Muscle of arm (tissue), 12 donors: ENCODE data around the gene PDP2. TPM values are rescaled to one million over a fixed set of nuclear protein-coding genes. Genes with fewer than 3 reads are reported as not detected.
"Not testable (repeated sequence)": the region's sequence is repeated elsewhere in the genome, so short reads cannot be mapped to it uniquely, and the experiment has no call there.

Source experiments
- DNase-seq: peaks from one replicate; pipeline ENCODE4 v3.0.0-alpha.2; 2013
- polyA plus RNA-seq, 12 donors: library from polyadenylated mRNA; unstranded; fragments of 120-200 nt; gene quantifications; one replicate each; pipeline ENCODE4 v1.2.1, GENCODE V29; 2013; ENCODE audit not compliant: insufficient read length in 12 of 12

The PDP2 gene
- polyA plus RNA-seq, 12 donors, result 2.2 to 8.6 (median 2.9) TPM; not detected in 1

DNA sequence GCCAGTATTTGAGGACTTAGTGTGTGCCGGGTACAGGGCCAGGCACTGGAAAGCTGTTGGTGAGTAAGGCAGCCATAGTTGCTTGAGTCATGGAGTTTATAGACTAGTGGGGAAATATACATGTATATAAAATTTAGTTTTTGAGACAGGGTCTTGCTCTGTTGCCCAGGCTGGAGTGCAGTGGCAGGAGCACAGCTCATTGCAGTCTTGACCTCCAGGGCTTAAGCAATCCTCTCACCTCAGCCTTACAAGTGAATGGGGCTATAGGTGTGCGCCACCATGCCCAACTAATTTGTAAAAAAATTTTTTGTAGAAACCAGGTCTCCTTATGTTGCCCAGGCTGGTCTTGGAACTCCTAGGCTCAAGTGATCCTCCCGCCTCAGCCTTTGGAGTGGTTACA is 2.4 kb downstream of the PDP2 start:
- DNase-seq, result no peak

DNA sequence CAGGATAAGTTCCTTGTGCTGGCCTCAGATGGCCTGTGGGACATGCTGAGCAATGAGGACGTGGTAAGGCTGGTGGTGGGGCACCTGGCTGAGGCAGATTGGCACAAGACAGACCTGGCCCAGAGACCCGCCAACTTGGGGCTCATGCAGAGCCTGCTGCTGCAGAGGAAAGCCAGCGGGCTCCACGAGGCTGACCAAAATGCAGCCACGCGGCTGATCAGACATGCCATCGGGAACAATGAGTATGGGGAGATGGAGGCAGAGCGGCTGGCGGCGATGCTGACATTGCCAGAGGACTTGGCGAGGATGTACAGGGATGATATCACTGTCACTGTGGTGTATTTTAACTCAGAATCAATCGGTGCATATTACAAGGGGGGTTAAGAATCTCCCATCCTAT is 5.2 kb downstream of the PDP2 start:
- no peak for DNase-seq

DNA sequence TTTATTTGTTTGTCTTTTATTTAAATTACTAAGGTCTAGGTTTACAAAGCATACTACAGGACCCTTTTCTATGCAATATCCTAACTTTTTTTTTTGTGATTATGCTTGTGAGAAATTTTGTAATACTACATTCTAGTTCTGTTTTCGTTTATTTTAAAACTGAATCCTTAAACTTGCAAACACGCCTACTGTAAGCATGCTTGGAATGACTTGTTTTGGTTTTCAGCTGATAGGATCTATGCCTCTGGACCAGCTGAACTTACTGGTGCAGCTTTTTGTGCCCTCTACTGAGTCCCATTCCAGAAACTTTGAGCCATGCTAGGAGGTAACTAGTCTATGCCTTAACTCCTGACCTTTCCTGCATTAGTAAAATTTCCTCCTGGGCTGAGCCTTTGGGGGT is 6.0 kb downstream of the PDP2 start:
- DNase-seq, result no peak

DNA sequence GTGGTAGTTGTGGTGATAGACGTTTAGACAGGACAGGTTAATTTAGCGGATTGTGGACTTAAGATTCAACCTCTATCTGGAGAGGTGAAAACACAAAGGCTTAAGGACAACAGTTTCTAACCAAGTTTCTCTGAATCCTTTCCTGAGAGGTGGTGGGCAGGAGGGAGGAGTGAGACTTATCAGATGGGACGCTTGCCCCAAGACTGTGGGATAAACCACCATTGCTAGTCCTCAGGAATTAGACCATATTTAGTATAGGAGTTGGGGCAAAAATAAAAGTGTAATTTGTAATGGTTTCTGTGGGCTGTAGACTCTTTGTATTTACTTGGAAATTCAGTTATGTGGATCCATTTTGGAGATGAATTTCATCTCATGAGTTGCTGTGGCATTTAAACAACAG is 6.6 kb downstream of the PDP2 start:
- no peak for DNase-seq

DNA sequence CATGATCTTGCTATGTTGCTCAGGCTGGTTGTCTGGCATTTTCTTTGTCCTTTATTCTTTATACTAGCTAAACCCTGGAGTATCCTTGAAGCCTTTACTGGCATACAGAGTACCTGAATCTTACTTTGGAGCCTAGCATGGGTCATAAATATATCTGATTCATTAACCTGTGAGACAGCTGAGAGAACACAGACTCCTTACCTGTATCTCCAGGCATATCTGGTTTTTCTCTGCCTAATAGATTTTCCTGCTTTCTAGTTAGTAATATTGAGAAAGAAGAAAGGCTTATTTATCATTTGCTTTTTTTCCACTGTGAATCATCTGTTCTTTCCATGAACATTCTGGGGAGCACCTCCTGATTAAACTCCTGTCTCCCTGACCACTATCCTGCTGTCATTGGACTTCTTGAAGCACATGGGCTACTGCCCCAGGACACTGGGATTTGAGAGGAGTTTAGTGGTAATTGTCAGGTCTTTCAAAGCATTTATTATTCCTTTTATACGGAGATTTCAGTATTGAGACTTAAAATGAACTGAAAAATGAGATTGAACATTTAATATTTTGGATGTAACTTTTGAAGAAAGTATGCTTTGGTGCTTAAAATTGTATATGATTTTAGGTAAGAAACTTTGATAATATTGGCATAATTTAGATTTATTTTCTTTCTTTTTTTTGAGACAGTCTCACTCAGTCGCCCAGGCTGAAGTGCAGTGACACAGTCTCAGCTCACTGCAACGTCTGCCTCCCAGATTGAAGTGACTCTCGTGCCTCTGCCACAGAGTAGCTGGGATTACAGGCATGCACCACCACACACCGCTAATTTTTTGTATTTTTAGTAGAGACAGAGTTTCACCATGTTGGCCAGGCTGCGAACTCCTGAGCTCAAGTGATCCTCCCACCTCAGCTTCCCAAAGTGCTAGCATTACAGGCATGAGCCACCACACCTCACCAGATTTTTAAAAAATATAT is 8.6 kb downstream of the PDP2 start:
- no peak for DNase-seq

DNA sequence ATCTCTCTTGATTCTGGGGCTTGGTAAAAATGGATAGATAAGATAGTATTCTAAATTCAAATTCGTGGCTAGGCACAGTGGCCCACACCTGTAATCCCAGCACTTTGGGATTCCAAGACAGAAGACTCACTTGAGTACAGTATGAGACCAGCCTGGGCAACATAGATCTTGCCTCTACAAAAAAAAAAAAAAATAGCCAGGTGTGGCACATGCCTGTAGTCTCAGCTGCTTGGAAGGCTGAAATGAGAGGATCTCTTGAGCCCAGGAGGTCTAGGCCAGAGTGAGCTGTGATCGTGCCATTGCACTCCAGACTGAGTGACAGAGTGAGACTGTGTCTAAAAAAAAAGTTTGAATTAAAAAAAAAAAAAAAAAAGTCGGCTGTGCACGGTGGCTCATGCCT is 9.3 kb downstream of the PDP2 start:
- DNase-seq, result no peak

DNA sequence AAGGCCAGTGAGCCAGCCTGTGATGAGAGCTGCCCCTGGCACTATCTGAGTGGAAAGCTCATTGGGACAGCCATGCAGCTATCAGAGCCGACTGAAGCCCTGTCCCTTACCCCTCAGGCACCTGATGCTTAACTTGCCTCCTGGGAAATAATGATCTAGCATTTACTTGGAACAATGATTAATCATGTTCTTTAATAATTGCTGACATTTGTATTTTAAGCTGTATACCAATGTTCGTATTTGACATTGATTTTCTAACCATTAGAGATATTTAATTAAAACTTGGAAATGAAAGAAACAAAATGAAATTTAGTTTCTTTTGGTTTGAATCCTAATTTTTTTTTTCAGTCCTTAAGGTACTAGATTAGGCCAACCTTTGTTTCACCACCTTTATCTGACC is 10.5 kb downstream of the PDP2 start:
- no peak for DNase-seq

DNA sequence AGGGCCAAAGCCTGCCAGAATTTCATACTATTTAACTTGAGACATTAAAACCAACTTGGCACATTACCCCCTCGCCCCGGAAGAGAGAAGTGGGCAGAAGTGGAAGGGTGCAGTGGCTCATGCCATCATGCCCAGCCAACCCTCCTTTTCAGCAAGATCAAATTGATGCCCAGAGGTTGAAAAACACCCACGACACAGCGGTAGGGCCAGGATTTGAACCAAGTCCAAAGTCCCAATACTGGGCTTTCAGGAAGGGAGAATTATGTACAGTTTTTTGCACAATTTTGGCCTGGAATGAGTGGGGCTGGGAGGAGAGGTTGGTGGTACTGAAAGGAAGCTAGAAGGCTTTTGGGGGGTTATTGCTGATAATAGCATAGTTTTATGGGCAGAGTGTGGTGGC is 11.0 kb downstream of the PDP2 start:
- no peak for DNase-seq

DNA sequence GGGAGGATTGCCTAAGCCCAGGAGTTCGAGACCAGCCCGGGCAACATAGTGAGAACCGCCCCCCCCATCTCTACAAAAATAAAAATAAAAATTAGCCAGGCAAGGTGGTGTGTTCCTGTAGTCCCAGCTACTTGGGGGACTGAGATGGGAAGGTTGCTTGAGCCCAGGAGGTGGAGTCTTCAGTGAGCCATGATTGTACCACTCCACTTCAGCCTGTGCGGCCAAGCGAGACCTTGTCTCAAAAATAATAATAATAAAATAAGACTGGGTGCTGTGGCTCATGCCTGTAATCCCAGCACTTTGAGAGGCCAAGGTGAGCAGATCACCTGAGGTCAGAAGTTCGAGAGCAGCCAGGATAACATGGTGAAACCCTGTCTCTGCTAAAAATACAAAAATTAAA is 11.5 kb downstream of the PDP2 start:
- DNase-seq, result no peak

DNA sequence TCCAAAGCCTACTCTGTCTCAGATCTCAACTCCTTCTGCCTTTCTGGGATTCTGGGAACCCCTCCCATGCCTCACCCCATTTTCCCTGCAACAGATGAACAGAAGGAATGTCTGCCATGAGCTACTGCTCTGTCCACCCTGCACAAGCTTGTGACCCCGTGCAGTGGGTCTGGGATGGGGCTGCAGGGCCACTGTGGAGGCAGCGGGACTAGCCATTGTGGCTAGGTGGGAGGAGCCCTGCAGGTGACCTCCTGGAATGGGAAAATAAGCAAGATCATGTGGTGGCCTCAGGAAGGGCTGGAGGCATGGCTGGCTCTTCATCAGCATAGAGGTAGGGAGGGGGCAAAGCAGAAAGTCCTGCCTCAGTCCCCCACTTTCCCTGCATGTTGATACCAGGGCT is 13.7 kb downstream of the PDP2 start:
- no peak for DNase-seq

DNA sequence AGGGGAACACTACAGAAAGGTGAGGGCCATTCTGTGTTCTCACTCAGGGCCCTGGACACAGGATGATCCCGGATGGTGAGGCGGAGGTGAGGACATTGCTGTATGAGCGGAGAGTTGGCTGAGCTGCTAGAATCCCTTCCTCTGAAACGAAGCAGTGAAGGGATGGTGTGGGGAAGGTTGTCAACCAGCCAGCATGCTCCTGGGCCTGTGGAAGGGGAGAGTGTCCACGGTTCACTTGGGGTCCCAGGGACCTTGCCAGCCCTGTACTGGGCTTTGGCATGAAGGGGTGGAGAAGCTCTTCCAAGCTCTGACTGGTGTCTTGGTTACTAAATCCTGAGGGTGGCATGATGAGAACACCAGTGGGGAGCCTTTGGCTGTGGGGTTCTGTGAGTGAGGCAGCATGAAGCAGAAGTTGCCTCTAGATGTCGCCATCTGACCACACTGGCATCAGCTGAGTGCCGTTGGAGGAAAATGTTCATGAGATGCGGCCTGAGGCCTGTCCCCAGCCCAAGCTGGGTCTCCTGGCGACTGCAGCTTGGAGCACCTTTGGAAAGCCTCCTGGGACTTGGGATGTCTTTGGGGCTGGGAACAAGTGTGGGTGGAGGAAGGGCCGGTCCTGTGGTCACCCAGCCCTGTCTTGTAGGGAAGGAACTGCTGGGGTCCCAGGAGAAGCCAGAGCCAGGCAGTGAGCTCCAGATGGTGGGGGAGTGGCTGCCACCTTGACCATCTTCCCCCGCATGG is 14.8 kb downstream of the PDP2 start:
- peak; percentile 76 for DNase-seq

DNA sequence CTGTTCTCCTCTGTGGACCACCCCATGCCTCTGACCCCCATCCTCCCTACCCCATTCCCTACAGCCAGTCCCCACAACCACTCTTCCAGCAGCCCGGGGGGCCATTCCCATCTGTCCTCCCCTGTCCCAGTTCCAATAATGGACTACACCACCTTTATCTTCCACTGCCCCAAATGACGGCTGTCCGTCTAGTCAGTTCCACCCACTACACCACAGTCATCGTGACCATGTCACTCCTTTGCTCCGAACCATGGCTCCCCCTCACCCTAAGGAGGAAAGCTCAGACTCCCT is 15.3 kb downstream of the PDP2 start:
- no peak for DNase-seq

DNA sequence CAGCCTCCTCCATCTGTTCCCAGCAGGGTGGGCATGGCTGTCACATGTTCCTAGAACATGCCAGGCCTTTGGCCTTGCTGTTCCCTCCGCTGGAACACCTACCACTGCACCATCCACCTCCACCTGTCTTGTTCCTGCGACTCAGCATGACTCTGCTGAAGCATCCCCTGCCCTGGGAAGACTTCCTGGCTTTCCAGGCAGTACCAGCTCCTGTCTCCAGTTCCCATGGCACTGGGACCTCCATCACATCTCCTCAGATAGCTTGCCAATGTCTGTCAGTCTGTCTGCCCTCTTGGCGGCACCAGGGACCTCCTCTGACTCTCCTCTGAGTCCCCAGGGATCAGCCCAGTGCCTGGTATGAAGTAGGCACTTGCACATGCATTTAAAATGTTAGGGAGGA is 15.7 kb downstream of the PDP2 start:
- no peak for DNase-seq

DNA sequence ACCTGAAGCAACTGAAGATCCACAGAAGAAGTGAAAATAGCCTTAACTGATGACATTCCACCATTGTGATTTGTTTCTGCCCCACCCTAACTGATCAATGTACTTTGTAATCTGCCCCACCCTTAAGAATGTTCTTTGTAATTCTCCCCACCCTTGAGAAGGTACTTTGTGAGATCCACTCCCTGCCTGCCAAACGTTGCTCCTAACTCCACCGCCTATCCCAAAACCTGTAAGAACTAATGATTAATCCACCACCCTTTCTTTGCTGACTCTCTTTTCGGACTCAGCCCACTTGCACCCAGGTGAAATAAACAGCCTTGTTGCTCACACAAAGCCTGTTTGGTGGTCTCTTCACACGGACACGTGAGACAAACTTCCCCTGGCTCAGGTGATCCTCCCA is 16.4 kb downstream of the PDP2 start:
- DNase-seq, result not testable (repeated sequence)

DNA sequence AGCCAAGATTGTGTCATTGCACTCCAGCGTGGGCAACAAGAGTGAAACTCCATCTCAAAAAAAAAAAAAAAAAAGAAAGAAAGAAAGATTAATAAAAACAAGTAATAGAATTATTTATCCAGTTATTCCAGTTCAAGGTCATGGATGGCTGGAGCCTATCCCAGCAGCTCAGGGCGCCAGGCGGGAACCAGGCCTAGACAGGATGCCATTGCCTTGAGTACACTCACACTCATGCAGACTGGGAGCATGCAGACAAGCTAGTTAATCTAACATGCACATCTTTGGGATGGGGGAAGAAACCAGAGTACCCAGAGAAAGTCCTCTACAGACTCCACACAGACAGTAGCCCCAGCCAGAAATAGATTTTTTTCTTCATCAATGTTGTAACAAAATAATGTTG is 17.9 kb downstream of the PDP2 start:
- no peak for DNase-seq

DNA sequence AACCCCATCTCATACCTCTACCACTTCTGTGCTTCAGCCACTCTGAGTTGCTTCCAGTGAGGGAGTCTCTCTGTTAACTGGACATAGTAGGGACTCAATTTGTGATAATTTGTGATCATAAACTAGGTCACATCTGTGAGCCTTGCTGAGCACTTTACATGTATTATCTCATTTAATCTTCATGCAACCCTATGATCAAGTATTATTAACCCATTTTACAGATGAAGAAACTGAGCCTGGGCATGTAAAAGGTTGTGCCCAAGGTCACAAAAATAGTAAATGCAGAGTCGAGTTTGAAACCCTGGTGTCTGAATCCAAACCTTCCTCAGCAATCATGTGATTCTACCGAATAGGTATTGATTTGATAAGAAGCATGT is 18.6 kb downstream of the PDP2 start:
- DNase-seq, result no peak

DNA sequence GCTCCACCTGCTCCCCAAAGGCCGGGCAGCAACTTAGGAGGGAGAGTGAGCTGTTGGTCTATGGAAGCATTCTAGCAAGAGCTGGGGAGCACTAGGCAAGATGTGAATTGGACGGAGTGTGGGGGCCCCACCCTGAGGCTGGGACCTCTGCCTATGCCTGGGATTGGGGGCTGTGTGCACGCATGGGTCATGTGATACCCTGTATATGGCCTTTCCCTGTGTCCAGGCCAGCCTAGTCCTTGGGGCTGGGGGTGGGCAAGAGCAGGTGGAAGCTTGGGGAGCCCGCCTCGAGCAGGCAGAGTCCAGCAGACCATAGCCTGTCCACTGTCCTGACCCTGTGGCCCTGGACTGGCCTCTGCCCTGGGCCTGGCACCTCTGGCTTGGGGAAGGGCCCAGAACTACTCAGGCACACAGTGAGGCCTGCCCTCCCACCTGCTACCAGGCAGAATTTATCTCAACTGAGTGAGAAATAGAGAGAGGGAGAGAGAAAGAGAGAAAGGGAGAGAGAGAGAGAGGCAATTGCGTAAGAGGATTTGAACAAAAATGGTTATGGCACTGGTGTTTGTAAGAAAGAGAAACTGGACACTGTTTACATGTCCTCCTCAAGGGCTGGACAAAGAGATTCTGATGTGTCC is 19.1 kb downstream of the PDP2 start:
- no peak for DNase-seq

DNA sequence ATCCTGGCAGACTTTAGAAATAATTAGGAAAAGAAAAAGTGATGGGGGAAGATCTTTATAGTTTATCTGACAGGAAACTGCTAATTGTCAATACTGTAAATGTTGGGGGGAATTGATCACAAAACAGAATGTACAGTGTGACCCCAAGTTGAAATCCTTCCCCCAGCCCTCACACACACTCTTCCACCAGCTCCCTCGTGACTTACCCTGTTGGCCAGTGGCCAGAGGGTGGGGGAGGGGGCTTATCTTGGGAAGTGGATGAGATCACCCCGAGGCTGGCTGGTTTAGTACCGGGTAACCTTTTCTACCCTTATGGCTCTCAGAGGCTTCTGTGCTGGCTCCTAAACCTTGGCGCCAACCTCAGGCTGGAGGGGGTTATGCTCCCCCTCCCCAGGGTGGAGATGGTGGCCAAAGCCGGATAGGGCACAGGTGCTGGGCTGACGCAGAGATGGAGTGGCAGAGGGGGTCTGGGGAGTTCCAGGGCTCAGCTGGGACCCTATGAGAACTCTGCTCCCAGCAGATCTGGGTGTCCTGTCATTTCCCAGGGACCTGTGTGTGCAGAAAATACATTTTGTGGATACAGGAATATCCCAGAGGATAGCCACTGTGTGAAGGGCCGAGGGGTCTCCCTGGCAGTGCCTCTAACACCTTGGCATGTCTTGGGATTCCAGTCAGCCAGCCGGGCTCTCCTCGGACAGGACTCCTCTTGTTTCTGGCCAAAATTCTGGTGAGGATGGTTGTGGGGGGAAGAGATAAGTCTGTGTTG is 19.8 kb downstream of the PDP2 start:
- no peak for DNase-seq

DNA sequence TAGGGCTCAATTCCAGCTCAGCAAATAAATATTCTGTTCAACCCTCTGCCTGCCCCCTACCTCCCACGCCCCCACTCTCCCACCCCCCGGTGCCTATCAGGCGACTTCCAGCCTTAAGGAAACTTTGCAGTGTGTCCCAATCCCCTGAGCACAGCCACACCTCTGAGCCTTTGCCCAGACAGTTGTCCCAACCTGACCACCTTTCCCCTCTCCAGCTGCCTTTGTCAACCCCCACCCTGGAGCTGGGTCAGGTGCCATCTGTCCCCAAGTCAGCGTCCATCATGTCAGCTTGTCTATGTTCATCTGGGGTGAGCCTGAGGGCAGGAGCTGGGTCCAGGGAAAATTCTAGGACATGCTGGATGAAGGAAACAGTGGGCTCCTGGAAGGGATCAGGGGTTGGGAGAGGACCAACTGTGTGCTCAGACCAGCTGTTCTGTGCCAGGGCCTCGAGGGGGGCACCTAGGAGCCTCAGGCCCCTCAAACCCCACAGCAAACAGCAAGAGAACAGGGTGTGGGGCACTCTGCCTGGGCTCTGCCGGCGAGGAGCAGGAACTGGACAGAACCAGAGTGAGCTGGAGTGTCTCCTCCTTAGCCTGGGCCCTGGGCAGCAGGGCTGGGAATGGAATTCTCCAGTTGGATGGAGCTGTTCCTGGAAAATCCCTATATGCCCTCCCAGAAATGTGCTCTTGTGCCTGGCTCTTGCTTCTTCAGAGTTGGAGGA is 20.6 kb downstream of the PDP2 start:
- DNase-seq, result no peak

DNA sequence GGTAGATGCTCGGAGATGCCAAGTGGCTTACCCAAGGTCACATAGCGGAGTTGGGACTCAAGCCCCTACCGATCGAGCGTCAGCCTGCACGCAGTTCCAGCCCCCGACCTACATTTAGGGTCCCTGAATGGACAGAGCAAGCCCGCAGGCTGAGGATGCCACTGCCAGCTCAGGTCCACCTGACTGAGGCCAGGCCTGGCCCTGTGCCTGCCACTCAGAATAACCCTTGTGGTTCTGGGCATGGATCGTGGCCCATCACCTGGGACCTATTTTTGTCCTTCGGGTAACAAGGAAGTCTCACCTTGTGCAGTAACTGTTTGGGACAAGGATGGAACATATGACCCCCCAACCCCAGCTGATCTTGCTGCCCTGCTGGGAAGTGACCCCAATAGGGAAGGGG is 21.3 kb downstream of the PDP2 start:
- DNase-seq, result no peak
